Tibial artery (tissue), 4 donors: ENCODE data around the gene MYBPC3.
A peak's percentile ranks its signal among the peaks of the same experiment; 100 is the strongest.
"Not testable (repeated sequence)": the region's sequence is repeated elsewhere in the genome, so short reads cannot be mapped to it uniquely, and the experiment has no call there.

Experiments used
- DNase-seq, 2 donors: peaks; one replicate each; pipeline ENCODE4 v3.0.0-alpha.2; 2019
- H3K27ac ChIP-seq, 2 donors: fragments of 200-600 bp; sonication (generic) in 1 of 2; 1 replicate in 1 of 2; 2 replicates in 1 of 2; pipeline ENCODE4 v1.5.1; 2018 to 2019; ENCODE audit warnings: mild to moderate bottlenecking in 1 of 2
- H3K27me3 ChIP-seq, 2 donors: fragments of 200-600 bp; sonication (generic) in 1 of 2; one replicate each; pipeline versions ENCODE4 v1.5.1 to v1.6.0; 2016 to 2019
- H3K36me3 ChIP-seq, 3 donors: fragments of 200-600 bp; sonication (generic) in 2 of 3; one replicate each; pipeline ENCODE4 v1.5.1; 2016 to 2019; ENCODE audit warnings: mild to moderate bottlenecking in 2 of 3
- H3K4me1 ChIP-seq, 4 donors: fragments of 200-600 bp; sonication (generic) in 2 of 4; 1 replicate in 3 of 4; 2 replicates in 1 of 4; pipeline ENCODE4 v1.5.1; 2016 to 2019
- H3K4me3 ChIP-seq, 2 donors: fragments of 200-600 bp; sonication (generic) in 1 of 2; 1 replicate in 1 of 2; 2 replicates in 1 of 2; pipeline ENCODE4 v1.5.1; 2018 to 2019; ENCODE audit warnings: mild to moderate bottlenecking in 2 of 2
- H3K9me3 ChIP-seq, 3 donors: fragments of 200-600 bp; sonication (generic) in 1 of 3; one replicate each; pipeline ENCODE4 v1.5.1; 2016 to 2019
- CTCF ChIP-seq, 2 experiments: fragments of 200-600 bp in 1 of 2; fragments of 450-650 bp in 1 of 2; IDR thresholded peaks; one replicate each; pipeline ENCODE4 v1.5.1; 2017 to 2019; ENCODE audit warnings: antibody characterized with exemption in 2 of 2, mild to moderate bottlenecking in 1 of 2, moderate library complexity in 1 of 2
- intact Hi-C: fragments of 100-400 bp; cut with DNase I; formaldehyde crosslinking; loops from one replicate; pipeline ENCODE4 v1.15.0; 2023; ENCODE audit warnings: low total_unique reads

Gene MYBPC3

GRCh38 chr11:47326198-47326597, 26.3 kb downstream of the MYBPC3 start:
- TF ChIP-seq CTCF (IDR thresholded peaks at IDR 0.05) = no peak
- Histone ChIP-seq H3K36me3 (peaks cover 0 to 26% (median 12%) of the 10 kb centered on the region in 3 donors), H3K27me3 (no peaks in the 10 kb centered on the region), H3K9me3 (no peaks in the 10 kb centered on the region), H3K4me1 (peaks cover 0 to 6% (median 0%) of the 10 kb centered on the region in 4 donors), H3K4me3 (no peak overlapping the region), H3K27ac (no peak overlapping the region)
- intact Hi-C loops = no loop called here
- DNase-seq = no peak

GRCh38 chr11:47325271-47326041, 27.0 kb downstream of the MYBPC3 start:
- Histone ChIP-seq H3K27ac (no peak overlapping the region), H3K9me3 (no peaks in the 10 kb centered on the region), H3K4me1 (peaks cover 0 to 6% (median 0%) of the 10 kb centered on the region in 4 donors), H3K4me3 (no peak overlapping the region), H3K27me3 (no peaks in the 10 kb centered on the region), H3K36me3 (peaks cover 0 to 26% (median 14%) of the 10 kb centered on the region in 3 donors)
- no peak for TF ChIP-seq CTCF (IDR thresholded peaks at IDR 0.05)
- DNase-seq = peak in 1 of 2 donors; percentile 59
- intact Hi-C loops = no loop called here

GRCh38 chr11:47324520-47324919, 28.0 kb downstream of the MYBPC3 start:
- H3K4me3 ChIP-seq = no peak overlapping the region
- no peaks in the 10 kb centered on the region for H3K27me3 ChIP-seq
- peak in 1 of 2 donors; percentile 34 for DNase-seq
- peaks cover 0 to 1% (median 0%) of the 10 kb centered on the region in 4 donors for H3K4me1 ChIP-seq
- no peak overlapping the region for H3K27ac ChIP-seq
- intact Hi-C loops = no loop called here
- peaks cover 3 to 28% (median 14%) of the 10 kb centered on the region in 3 donors for H3K36me3 ChIP-seq
- no peak for TF ChIP-seq CTCF (IDR thresholded peaks at IDR 0.05)
- H3K9me3 ChIP-seq = no peaks in the 10 kb centered on the region

- Histone ChIP-seq H3K27me3 (no peaks in the 10 kb centered on the region), H3K36me3 (peaks cover 57 to 60% (median 59%) of the 10 kb centered on the region in 3 donors), H3K27ac (no peak overlapping the region), H3K9me3 (no peaks in the 10 kb centered on the region), H3K4me1 (no peaks in the 10 kb centered on the region), H3K4me3 (no peak overlapping the region)
- no peak for DNase-seq
- TF ChIP-seq CTCF (IDR thresholded peaks at IDR 0.05) = no peak
- intact Hi-C loops = no loop called here
Measured at GRCh38 chr11:47318166-47318565, 34.3 kb downstream of the MYBPC3 start.

GRCh38 chr11:47317064-47317828, 35.3 kb downstream of the MYBPC3 start:
- no peak for DNase-seq
- Histone ChIP-seq H3K9me3 (no peaks in the 10 kb centered on the region), H3K27me3 (no peaks in the 10 kb centered on the region), H3K4me1 (no peaks in the 10 kb centered on the region), H3K4me3 (no peak overlapping the region), H3K27ac (no peak overlapping the region), H3K36me3 (peaks cover 57 to 69% (median 67%) of the 10 kb centered on the region in 3 donors)
- intact Hi-C loops = no loop called here
- no peak for TF ChIP-seq CTCF (IDR thresholded peaks at IDR 0.05)

- H3K27me3 ChIP-seq, H3K4me1 ChIP-seq, H3K4me3 ChIP-seq, intact Hi-C loops, H3K9me3 ChIP-seq, H3K27ac ChIP-seq: not testable (repeated sequence)
- DNase-seq = peak in 1 of 2 donors; percentile 9
- H3K36me3 ChIP-seq = peaks cover 57 to 77% (median 67%) of the 10 kb centered on the region in 3 donors
Measured at GRCh38 chr11:47316501-47316900, 36.0 kb downstream of the MYBPC3 start.
